PC-9 (cell line): ENCODE data around the gene NUFIP2. TPM values are rescaled to one million over a fixed set of nuclear protein-coding genes. Genes with fewer than 3 reads are reported as not detected.

Experiments used
- BruUV-seq: library from RNA; stranded (reverse); fragments of 400-500 nt; replicated peaks from 2 replicates; lab custom pipeline; 2021; lab: Mats Ljungman, UMichigan
- CTCF ChIA-PET: fragments of 300-600 bp; sonication (Branson Sonifier 250); formaldehyde crosslinking; loops from one replicate; lab custom pipeline; 2022; ENCODE audit warnings: antibody characterized with exemption; lab: Charles Lee
- POLR2A ChIA-PET: fragments of 300-600 bp; sonication (Branson Sonifier 250); formaldehyde crosslinking; loops from one replicate; lab custom pipeline; 2022; ENCODE audit warnings: antibody characterized with exemption; ENCODE audit not compliant: unreplicated experiment; lab: Charles Lee
- DNase-seq, 2 experiments: peaks; one replicate each; pipeline versions ENCODE4 v3.0.0 to v3.0.0-alpha.2; 2015 to 2022; ENCODE audit warnings: mixed read lengths in 1 of 2
- H2AFZ ChIP-seq: fragments of 200-600 bp; sonication (generic); 2 replicates; pipeline ENCODE4 v1.8.1; 2017; ENCODE audit warnings: antibody characterized with exemption
- H3F3A ChIP-seq: fragments of 200-600 bp; sonication (generic); 2 replicates; pipeline ENCODE4 v1.8.1; 2017; ENCODE audit warnings: antibody characterized with exemption, mild to moderate bottlenecking, low read depth; ENCODE audit not compliant: insufficient read depth
- H3K27ac ChIP-seq: fragments of 200-600 bp; sonication (generic); 2 replicates; pipeline ENCODE4 v1.6.1; 2016; ENCODE audit warnings: mixed run types
- H3K27me3 ChIP-seq: fragments of 200-600 bp; sonication (generic); 2 replicates; pipeline ENCODE4 v1.6.1; 2016; ENCODE audit warnings: low read depth, mixed run types; ENCODE audit not compliant: insufficient read depth
- H3K36me3 ChIP-seq: fragments of 200-600 bp; sonication (generic); 2 replicates; pipeline ENCODE4 v1.6.1; 2016; ENCODE audit warnings: low read depth, mixed run types
- H3K4me1 ChIP-seq: fragments of 200-600 bp; sonication (generic); replicated peaks from 2 replicates; pipeline ENCODE4 v1.6.1; 2016; ENCODE audit warnings: mixed run types; ENCODE audit not compliant: insufficient read depth
- H3K4me2 ChIP-seq: fragments of 200-600 bp; sonication (generic); 2 replicates; pipeline ENCODE4 v1.6.1; 2017; ENCODE audit warnings: mixed run types
- H3K4me3 ChIP-seq: fragments of 200-600 bp; sonication (generic); 2 replicates; pipeline ENCODE4 v1.6.1; 2016; ENCODE audit warnings: mixed run types
- H3K79me2 ChIP-seq: fragments of 200-600 bp; sonication (generic); 2 replicates; pipeline ENCODE4 v1.6.1; 2017; ENCODE audit warnings: low read depth, mixed run types
- H3K9me2 ChIP-seq: fragments of 200-600 bp; sonication (generic); 2 replicates; pipeline ENCODE4 v1.8.1; 2017; ENCODE audit warnings: mild to moderate bottlenecking; ENCODE audit not compliant: insufficient read depth
- H3K9me3 ChIP-seq: fragments of 200-600 bp; sonication (generic); 2 replicates; pipeline ENCODE4 v1.8.1; 2016; ENCODE audit warnings: low read depth; ENCODE audit not compliant: insufficient read depth
- H4K20me1 ChIP-seq: fragments of 200-600 bp; sonication (generic); 2 replicates; pipeline ENCODE4 v1.8.1; 2017; ENCODE audit not compliant: insufficient read depth
- EZH2 ChIP-seq: fragments of 200-600 bp; sonication (generic); IDR thresholded peaks from 2 replicates; pipeline ENCODE4 v1.8.0; 2017; ENCODE audit warnings: antibody characterized with exemption, low read depth
- intact Hi-C: fragments of 100-400 bp; cut with micrococcal nuclease; formaldehyde crosslinking; loops from one replicate; pipeline ENCODE4 v1.10.0; 2022; ENCODE audit not compliant: unreplicated experiment
- total RNA-seq: library from RNA; stranded (reverse); gene quantifications from 2 replicates; pipeline ENCODE4 v1.2.3, GENCODE V29; 2021
- TF ChIP-seq, protein P1 (sequence below): fragments of 200-600 bp; sonication (generic); conservative IDR thresholded peaks from 2 replicates; pipeline ENCODE4 v1.6.1; 2017; ENCODE audit warnings: mixed run types, antibody characterized with exemption, mild to moderate bottlenecking, moderate library complexity

NUFIP2 gene
- total RNA-seq, 1 experiment from 2014 or later = 73.1 TPM

GRCh38 chr17:29292992-29293889 lies 707 bp downstream of the NUFIP2 start:
- CTCF ChIA-PET = interaction anchor here (0.6 to 0.7 kb wide), 3 partner anchors 91 to 952 kb away, joined by 3 to 6 read pairs (median 4); partner anchors contain the start of gene TAOK1
- Histone ChIP-seq H3K27ac (peak overlapping the region; percentile 78), H3K9me2 (no peaks in the 10 kb centered on the region), H3K36me3 (peaks cover 16% of the 10 kb centered on the region), H3K4me2 (peak overlapping the region; percentile 77), H3K9me3 (no peaks in the 10 kb centered on the region), H3K4me3 (peak overlapping the region; percentile 92), H3K4me1 (peaks cover 37% of the 10 kb centered on the region), H4K20me1 (peaks cover 40% of the 10 kb centered on the region), H3K79me2 (peaks cover 54% of the 10 kb centered on the region), H2AFZ (peak overlapping the region; percentile 79), H3F3A (peaks cover 23% of the 10 kb centered on the region), H3K27me3 (no peaks in the 10 kb centered on the region)
- intact Hi-C loops = loop anchor here (2.0 to 5.0 kb wide), 3 partner anchors 76 to 114 kb away; no protein-coding TSS in a partner anchor
- peak; percentile 41 for DNase-seq
- POLR2A ChIA-PET = interaction anchor here (0.5 to 1.0 kb wide), 16 partner anchors 9 to 1141 kb away, joined by 3 to 21 read pairs (median 5); partner anchors contain the start of gene MYO18A
- BruUV-seq = TSS peak; percentile 44
- TF ChIP-seq EZH2 = no peak
- TF ChIP-seq, protein P1, sequence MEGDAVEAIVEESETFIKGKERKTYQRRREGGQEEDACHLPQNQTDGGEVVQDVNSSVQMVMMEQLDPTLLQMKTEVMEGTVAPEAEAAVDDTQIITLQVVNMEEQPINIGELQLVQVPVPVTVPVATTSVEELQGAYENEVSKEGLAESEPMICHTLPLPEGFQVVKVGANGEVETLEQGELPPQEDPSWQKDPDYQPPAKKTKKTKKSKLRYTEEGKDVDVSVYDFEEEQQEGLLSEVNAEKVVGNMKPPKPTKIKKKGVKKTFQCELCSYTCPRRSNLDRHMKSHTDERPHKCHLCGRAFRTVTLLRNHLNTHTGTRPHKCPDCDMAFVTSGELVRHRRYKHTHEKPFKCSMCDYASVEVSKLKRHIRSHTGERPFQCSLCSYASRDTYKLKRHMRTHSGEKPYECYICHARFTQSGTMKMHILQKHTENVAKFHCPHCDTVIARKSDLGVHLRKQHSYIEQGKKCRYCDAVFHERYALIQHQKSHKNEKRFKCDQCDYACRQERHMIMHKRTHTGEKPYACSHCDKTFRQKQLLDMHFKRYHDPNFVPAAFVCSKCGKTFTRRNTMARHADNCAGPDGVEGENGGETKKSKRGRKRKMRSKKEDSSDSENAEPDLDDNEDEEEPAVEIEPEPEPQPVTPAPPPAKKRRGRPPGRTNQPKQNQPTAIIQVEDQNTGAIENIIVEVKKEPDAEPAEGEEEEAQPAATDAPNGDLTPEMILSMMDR = no peak

DNA sequence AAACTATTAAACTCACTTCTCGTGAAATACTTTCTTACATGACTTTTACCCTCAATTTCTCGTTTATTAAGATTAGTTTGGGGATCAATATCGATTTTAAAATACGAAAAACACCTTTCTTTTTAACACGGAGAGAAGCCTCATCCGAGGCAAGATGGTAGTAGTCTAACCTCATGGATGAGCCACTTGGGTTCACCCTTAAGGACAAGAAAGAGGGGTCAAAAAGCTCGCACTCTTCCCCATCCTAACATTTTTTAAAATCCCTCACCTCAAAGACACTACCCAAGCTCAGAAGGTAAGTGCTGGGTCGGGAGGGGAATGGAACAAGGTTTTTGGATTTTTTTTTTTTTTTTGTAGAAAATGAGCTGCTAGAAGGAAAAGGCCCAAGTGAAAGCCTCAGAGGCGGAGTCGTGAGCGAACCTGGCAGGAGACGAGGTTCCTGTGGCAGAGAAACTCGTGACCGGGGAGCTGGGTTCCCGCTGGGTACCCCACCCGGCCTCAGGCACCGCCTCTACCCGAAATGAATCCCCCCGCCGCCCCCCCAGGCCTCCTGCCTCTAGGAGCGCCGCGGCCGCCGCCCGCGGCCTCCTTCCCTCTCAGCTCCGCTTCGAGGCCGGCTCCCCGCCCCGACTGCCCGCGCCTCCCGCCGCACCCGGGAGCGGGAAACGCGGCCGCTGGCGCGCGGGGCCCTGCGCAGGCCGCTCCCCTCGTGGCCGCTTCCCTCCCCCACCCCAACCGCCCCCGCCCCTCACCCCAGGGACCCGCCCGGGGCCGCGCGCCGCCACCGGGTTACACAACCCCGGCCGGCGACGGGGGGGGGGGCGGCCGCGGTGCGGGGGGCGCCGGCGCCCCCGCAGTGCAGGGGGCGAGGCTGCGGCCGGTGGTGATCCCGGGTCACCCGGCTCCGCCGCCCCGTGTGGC lies 1.6 kb downstream of the NUFIP2 start:
- H3K36me3 ChIP-seq = peaks cover 18% of the 10 kb centered on the region
- peak overlapping the region; percentile 78 for H3K27ac ChIP-seq
- no peaks in the 10 kb centered on the region for H3K9me3 ChIP-seq
- peaks cover 37% of the 10 kb centered on the region for H3K4me1 ChIP-seq
- H3F3A ChIP-seq = peaks cover 31% of the 10 kb centered on the region
- peak overlapping the region; percentile 92 for H3K4me3 ChIP-seq
- intact Hi-C loops = loop anchor here (2.0 to 5.0 kb wide), 3 partner anchors 75 to 114 kb away; no protein-coding TSS in a partner anchor
- TSS peak; percentile 21 for BruUV-seq
- peaks cover 49% of the 10 kb centered on the region for H4K20me1 ChIP-seq
- CTCF ChIA-PET = interaction anchor here (0.6 to 0.7 kb wide), 6 partner anchors 13 to 715 kb away, joined by 3 to 6 read pairs (median 5); no protein-coding TSS in a partner anchor
- H3K79me2 ChIP-seq = peaks cover 63% of the 10 kb centered on the region
- peak in 1 of 2 experiments; percentile 28 for DNase-seq
- no peaks in the 10 kb centered on the region for H3K27me3 ChIP-seq
- no peak for TF ChIP-seq EZH2
- TF ChIP-seq, protein P1 = no peak
- no peak overlapping the region for H2AFZ ChIP-seq
- POLR2A ChIA-PET = interaction anchor here (0.6 to 0.8 kb wide), 4 partner anchors 147 to 299 kb away, joined by 4 to 7 read pairs (median 5); no protein-coding TSS in a partner anchor
- no peaks in the 10 kb centered on the region for H3K9me2 ChIP-seq
- H3K4me2 ChIP-seq = peak overlapping the region; percentile 89
